HG03108 (cell line): ENCODE data around the gene TNFAIP8L1.

Experiments used
- ATAC-seq: cut with Tn5 transposase; IDR thresholded peaks from one replicate; pipeline ENCODE4 v1.9.1; 2021; ENCODE audit warnings: moderate library complexity; ENCODE audit not compliant: unreplicated experiment

Gene TNFAIP8L1

GRCh38 chr19:4647676-4648644, 8.6 kb downstream of the TNFAIP8L1 start:
- ATAC-seq: no peak

GRCh38 chr19:4649392-4650047, 10.2 kb downstream of the TNFAIP8L1 start:
- no peak for ATAC-seq

DNA sequence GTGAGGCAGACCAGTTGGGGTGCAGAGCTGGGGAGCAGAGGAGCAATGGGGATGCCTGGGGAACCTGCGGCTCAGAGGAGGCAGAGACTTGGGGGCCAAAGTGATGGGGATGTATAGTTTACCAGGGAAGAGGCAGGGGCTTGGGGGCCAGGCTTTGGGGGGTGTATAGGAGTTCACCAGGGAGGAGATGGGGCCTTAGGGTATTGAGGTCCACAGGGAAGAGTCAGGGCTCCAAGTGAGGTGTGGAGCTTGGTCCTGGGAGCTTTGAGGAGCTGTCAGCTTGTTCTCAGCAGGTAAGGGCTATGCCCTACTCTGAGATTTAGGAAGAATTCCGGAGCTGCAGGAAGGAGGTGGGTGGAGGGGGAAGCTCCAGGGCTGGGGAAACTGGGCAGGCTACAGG, 10.8 kb downstream of the TNFAIP8L1 start:
- ATAC-seq: no peak

DNA sequence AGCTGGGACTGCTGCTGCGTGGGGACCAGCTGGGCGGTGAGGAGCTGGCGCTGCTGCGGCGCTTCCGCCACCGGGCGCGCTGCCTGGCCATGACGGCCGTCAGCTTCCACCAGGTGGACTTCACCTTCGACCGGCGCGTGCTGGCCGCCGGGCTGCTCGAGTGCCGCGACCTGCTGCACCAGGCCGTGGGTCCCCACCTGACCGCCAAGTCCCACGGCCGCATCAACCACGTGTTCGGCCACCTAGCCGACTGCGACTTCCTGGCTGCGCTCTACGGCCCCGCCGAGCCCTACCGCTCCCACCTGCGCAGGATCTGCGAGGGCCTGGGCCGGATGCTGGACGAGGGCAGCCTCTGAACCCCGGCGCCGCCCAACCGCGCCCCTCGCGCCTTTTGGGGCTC, 12.8 kb downstream of the TNFAIP8L1 start:
- ATAC-seq: no peak

DNA sequence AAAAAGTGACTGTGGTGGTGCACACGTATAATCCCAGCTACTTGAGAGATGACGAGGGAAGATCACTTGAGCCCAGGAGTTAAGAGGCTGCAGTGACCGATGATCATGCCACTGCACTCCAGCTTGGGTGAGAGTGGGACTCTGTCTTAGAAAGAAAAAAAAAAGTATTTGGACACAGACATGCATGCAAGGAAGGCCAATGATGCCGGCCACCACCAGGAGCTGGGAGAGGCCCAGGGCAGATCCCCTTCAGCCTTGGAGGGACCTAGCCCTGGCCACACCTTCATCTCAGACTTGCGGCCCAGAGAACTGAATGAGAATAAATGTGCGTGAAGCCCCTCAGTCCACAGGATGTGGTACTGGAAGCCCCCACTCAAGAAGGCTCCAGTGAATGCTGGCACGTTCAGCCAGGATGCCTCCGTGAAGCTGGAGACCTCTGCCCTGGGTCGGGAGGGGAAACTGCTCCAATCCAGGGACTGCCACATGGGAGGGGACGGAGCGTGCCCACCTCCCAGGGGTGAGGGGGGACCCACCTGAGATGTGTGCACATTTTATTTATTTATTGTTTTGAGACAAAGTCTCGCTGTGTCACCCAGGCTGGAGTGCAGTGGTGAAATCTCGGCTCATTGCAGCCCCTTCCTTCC, 14.6 kb downstream of the TNFAIP8L1 start:
- no peak for ATAC-seq

DNA sequence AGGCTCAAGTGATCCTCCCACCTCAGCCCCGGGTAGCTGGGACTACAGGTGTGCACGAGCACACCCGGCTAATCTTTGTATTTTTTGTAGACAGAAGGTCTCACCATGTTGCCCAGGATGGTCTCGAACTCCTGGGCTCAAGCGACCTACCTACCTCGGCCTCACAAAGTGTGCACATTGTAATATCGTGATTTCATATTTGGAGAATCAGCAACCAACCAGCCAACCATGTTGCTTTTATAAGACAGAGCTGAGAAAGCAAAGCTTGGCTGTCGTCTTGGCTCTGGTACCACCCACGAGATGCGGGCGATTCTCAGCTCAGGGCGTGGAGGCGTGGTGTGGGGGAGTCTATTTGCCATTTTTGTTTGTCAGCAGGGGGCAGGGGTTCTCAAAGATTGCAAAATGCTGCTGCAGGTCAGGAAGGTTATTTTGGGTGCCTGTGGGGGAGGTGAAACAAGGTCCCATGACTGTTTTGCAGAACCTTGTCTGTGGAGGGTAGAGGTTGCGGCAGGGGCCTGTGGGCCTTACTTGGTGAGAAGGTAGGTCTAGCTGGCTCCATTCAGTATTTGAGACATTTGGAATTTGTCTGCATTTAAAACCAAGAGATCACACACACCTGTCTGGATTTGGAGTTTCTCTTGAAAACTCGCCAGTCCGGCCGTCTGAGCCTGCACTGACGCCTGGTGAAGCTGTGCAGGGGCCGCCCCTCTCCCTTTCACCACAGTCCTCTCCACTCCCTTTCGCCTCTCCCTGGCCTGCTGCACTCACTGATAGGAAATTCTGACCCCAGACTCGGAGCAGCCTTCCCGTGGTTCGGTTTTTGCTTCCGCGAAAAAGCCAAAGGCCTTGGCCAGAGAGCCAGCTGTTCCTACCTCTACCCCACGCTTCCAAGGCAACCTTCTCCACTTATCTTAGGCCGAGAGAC, 15.4 kb downstream of the TNFAIP8L1 start:
- ATAC-seq: no peak

DNA sequence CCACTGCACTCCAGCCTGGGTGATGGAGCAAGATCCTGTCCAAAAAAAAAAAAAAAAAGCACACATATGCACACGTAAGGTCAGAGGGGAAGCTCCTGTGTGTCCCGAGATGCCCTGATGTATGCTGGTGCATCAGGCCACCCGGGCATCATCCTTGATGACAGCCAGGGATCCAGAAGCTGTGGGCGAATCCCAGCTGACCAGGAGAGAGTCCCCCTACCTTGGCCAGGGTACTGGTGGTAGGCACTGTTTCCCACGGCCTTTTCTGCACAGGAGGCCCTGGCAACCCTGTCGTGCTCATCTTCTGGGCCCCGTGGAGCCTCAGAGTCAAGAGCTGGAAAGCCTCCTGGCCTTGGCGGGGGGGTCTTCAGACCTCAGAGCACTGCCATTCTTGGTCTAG, 16.8 kb downstream of the TNFAIP8L1 start:
- no peak for ATAC-seq

GRCh38 chr19:4657262-4657661, 17.9 kb downstream of the TNFAIP8L1 start:
- ATAC-seq: no peak

- no peak for ATAC-seq
These were observed 18.5 kb downstream of the TNFAIP8L1 start for GRCh38 chr19:4657835-4658234.

DNA sequence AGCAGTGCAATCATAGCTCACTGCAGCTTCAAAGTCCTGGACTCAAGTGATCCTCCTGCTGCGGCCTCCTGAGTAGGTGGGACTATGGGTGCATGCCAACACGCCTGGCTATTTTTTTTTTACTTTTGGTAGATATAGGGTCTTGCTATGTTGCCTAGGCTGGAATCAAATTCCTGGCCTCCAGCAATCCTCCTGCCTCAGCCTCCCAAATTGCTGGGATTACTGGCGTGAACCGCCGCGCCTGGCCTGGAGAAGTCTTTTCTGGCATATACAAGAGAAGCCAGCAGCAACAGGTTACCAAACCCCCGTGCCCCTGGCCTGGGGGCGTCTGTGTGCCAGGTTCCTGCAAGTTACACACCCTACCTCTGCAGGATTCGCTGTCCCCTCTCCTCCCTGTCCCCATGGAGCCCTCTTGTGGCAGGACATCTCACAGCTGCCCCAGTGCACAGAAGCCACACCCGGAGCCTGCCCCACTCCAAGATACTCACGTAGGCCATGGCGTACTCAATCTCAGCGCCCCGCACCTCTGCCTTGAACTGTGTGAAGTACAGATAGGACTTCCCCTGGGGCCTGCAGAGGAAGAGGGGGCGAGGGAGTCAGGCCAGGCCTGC, 21.0 kb downstream of the TNFAIP8L1 start:
- no peak for ATAC-seq

DNA sequence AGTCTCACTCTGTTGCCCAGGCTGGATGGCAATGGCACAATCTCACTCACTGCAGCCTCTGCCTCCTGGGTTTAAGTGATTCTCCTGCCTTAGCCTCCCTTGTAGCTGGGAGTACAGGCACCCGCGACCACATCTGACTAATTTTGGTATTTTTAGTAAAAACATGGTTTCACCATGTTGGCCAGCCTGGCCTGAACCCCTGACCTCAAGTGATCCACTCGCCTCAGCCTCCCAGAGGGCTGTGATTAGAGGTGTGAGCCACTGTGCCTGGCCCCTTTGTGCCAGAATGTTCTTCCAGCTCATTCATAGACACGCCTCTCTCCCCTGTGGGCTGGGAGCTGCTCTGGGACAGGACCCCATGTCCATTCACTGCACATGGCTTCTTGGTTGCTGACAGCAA, 21.7 kb downstream of the TNFAIP8L1 start:
- no peak for ATAC-seq

DNA sequence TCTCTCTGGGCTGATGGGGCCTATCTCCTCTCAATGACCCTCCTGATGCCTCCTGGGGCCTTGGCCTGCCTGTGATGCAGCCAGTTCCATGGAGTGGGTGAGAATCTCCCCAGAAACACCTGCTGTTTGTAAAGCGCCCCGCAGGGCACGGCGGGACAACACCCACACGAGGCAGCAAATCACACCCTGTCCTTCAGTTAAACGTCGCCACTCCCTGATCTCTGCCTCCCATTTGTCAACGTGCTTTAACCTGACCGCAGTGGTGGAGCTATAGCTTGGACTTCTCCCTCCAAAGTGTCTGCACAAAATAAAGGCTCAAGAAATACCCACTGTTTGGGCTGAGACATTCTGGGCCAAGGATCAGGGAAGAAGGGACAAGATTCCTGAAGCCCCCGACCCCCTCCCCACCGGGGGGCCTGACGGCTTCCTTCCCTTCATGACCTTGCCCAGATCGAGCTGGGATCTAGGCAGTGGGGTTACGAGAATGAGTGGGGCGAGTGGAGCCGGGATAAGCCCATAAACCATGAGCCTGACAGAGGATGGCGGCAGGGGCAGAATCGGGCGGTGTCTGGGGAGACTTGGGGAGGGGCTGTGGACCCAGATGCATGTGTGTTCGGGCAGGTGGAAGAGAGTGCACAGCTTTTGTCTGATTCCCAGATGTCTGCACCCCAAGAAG, 22.8 kb downstream of the TNFAIP8L1 start:
- no peak for ATAC-seq

GRCh38 chr19:4662812-4663211, 23.5 kb downstream of the TNFAIP8L1 start:
- no peak for ATAC-seq

DNA sequence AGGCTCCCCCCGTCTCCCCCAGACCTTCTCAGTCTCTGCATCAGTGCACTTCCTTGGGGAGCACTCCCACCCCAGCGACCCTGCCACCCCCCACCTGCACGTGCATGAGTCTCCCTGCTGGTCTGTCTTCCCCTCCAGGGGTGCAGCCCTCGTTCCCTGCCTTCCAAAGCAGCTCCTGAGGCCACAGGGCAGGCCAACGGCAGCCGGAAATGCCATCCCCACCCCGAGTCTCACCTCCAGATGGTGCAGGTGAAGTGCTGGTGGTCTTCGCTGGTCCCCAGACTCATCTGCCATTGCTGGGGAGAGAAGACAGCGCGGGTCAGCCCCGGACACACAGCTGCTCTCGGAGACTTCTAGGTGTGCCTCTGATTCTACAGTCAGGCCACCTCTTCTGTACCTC, 25.3 kb downstream of the TNFAIP8L1 start:
- ATAC-seq: no peak

DNA sequence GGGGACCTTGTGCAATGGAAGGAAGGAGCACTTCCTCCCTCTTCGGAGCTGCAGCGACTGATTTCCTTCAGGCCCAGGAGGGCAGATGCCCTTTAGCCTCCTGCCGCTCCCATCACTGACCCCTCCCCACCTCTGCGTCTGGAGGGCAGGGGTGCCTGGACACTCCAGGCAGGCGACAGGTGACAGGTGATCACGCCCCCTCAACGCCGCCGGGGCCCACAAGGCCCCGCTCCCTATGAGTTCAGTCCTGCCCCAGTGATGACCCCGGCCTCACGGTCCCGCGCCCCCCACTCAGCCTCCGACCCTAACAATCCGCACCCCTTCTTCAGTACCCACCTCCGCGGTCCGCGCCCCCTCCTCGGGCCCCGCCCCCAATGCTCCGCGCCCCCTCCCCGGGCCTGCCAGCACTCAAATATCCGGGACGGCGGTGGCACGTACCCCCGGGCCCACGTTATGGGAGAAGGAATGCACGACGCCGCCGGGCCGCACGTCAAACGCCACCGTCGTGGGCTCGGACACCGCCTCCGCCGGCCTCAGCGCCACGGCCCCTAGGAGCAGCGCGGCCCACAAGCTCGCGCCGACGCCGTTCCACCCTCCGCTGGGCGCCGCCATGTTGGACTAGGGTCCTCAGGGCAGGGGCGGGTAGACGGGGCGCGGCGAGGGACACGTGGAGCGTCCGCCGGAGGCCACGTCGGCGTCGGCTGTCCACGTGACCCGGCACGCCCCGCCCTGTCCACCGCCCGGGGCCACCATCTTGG, 30.6 kb downstream of the TNFAIP8L1 start, which contains the start of gene MYDGF:
TSS of gene MYDGF (minus strand) at position 620 of the 758 bp plus-strand sequence. CDS start at position 612, 8 bp downstream.
- ATAC-seq: peak; percentile 84

DNA sequence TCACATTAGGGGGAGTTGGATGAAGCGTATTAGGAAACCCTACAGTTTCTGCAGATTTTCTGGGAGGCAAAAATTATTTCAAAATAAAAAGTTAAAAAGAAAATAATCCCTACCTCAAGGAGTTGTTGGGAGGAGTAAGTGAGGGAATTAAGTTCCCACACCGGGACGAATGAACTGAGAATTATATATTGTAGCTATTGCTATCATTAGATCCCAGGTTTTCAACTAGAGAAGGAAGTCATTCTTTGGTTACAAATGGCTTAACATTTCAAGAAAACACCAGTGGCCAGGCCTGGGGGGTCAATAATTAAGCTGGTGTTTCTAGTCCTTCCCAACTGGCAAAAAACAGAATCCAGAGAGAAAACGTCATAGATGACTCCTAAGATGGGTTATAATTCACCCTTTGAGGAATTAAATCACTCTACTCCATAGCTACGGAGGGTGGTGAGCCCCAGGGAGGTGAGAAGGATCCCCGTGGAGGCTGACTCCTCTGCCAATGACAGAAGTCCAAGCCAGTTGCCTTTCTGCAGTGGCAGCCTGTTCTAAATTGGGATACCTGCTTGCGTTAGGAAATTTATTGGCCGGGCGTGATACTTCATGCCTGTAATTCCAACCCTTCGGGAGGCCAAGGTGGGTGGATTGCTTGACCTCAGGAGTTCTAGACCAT, 32.0 kb downstream of the TNFAIP8L1 start:
- no peak for ATAC-seq

DNA sequence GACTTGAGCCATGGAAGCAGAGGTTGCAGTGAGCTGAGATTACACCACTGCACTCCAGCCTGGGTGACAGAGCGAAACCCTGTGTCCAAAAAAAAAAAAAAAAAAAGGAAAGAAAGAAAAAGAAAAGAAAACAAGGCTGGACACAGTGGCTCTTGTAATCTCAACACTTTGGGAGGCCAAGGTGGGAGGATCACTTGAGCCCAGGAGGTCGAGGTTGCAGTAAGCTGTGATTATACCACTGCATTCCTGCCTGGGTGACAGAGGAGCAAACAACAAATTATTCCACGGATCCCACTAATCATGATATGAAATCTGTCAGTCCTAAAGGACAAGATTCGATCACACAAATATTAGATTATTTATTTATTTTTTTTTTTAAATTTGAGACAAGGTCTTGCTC, 33.9 kb downstream of the TNFAIP8L1 start:
- ATAC-seq: no peak

- ATAC-seq: no peak
These were observed 34.4 kb downstream of the TNFAIP8L1 start for GRCh38 chr19:4673726-4674125.
